Right cardiac atrium (tissue), 5 donors: ENCODE measurements around the gene RNF182. TPM values are rescaled to one million over a fixed set of nuclear protein-coding genes. Genes with fewer than 3 reads are reported as not detected.
A peak's percentile ranks its signal among the peaks of the same experiment; 100 is the strongest.
"Not testable (repeated sequence)": the region's sequence is repeated elsewhere in the genome, so short reads cannot be mapped to it uniquely, and the experiment has no call there.

Source experiments
- ATAC-seq, 2 donors: fragments of 200-7000 bp; cut with Tn5 transposase; one replicate each; pipeline versions ENCODE4 v1.8.0 to v1.9.1; 2020; ENCODE audit warnings: moderate library complexity in 2 of 2, mild to moderate bottlenecking in 1 of 2
- DNase-seq, 3 donors: peaks; one replicate each; pipeline ENCODE4 v3.0.0-alpha.2; 2020
- H3K27ac ChIP-seq: one replicate; pipeline ENCODE4 v1.5.1; 2013; ENCODE audit warnings: mild to moderate bottlenecking, low read length, control low read depth, moderate library complexity
- H3K27me3 ChIP-seq: one replicate; pipeline ENCODE4 v1.6.1; 2013; ENCODE audit not compliant: control insufficient read depth, insufficient read depth
- H3K4me1 ChIP-seq: one replicate; pipeline ENCODE4 v1.6.1; 2013; ENCODE audit warnings: low read length; ENCODE audit not compliant: control insufficient read depth, insufficient read depth
- H3K4me3 ChIP-seq: one replicate; pipeline ENCODE4 v1.5.1; 2013; ENCODE audit warnings: low read length, control low read depth
- H3K9me3 ChIP-seq: one replicate; pipeline ENCODE4 v1.6.1; 2013; ENCODE audit warnings: low read length; ENCODE audit not compliant: control insufficient read depth
- WGBS: extraction: QIAGEN DNeasy Blood & Tissue Kit; methylation state at CpG from one replicate; pipeline ENCODE4 v1.1.7; 2013; 5-methylcytosine and 5-hydroxymethylcytosine counted together
- intact Hi-C, 4 donors: fragments of 100-400 bp; cut with DNase I; formaldehyde crosslinking; loops; one replicate each; pipeline versions ENCODE4 v1.11.0 to v1.14.0; 2022 to 2023
- long read RNA-seq, 4 donors: library from polyadenylated mRNA; unstranded; transcript quantifications; one replicate each; pipeline ENCODE4 v2.0.0, GENCODE V29; 2020 to 2021
- polyA plus RNA-seq: library from polyadenylated mRNA; stranded (reverse); fragments of 200-250 nt; gene quantifications from one replicate; pipeline ENCODE4 v1.2.3, GENCODE V29; 2013
- total RNA-seq, 4 donors: library from RNA; stranded (reverse); fragmentation: NEBNext Ultra II Directional; extraction: Animal tissue kit (Norgen Biotek cat#: 25700); gene quantifications; one replicate each; pipeline ENCODE4 v1.2.1, GENCODE V29; 2021
- donor health status: healthy with polysubstance abuse.
- donor health status: DM: no; HTN: yes; CAD: no.
- donor health status: DM: no; HTN: no; CAD: no.
- donor health status: DM: no; HTN: yes; CAD: no; lungs with severe emphysema.
- donor health status: DM: yes; HTN: yes; CAD: no.

The RNF182 gene
- 1 to 10 TPM in 1 of 4 donors, under 1 TPM in 2, not detected in 1; 0.44 to 1.2 (median 0.57) TPM for total RNA-seq
- polyA plus RNA-seq, result 0.48 TPM
- long read RNA-seq, donor 1, partial matches to known transcripts, result 0 of 1 reads
- long read RNA-seq, donor 1, other reads (novel, unspliced or antisense), result 0 of 1 reads
- long read RNA-seq, donor 2, partial matches to known transcripts, result 0 of 1 reads
- long read RNA-seq, donor 2, other reads (novel, unspliced or antisense), result 1 of 1 reads
- long read RNA-seq, donor 3, partial matches to known transcripts, result 0 of 2 reads
- long read RNA-seq, donor 3, other reads (novel, unspliced or antisense), result 0 of 2 reads
- long read RNA-seq, donor 4, result 0 reads

GRCh38 chr6:13924949-13925881 is at the start of gene RNF182:
Gene RNF182 (plus strand): TSS chr6:13924952. CDS start chr6:13977120, 52,168 bp downstream.
- no peaks in the 10 kb centered on the region for H3K4me1 ChIP-seq
- no peaks in the 10 kb centered on the region for H3K27me3 ChIP-seq
- ATAC-seq, result peak in 1 of 2 donors; percentile 83
- H3K27ac ChIP-seq, result no peak within 1 kb of the TSS
- no peaks in the 10 kb centered on the region for H3K9me3 ChIP-seq
- intact Hi-C loops, result no loop called here
- WGBS, result 4% methylated on average over 56 of the region's 65 CpGs
- peak in 1 of 3 donors; percentile 11 for DNase-seq
- peak within 1 kb of the TSS; percentile 36 for H3K4me3 ChIP-seq

- intact Hi-C loops, result no loop called here
- Histone ChIP-seq H3K9me3 (no peaks in the 10 kb centered on the region), H3K27ac (no peak overlapping the region), H3K4me1 (no peaks in the 10 kb centered on the region), H3K4me3 (no peak overlapping the region), H3K27me3 (no peaks in the 10 kb centered on the region)
- no peak for DNase-seq
- ATAC-seq, result no peak
Observed at GRCh38 chr6:13877051-13877450, 47.7 kb upstream of the RNF182 start.

- intact Hi-C loops, H3K27ac ChIP-seq, H3K9me3 ChIP-seq, DNase-seq, H3K4me1 ChIP-seq, H3K4me3 ChIP-seq, ATAC-seq, H3K27me3 ChIP-seq: not testable (repeated sequence)
- WGBS, result 68% methylated on average over 12 of the region's 12 CpGs
Observed at GRCh38 chr6:13880061-13880663, 44.6 kb upstream of the RNF182 start.

- H3K9me3 ChIP-seq, result no peaks in the 10 kb centered on the region
- no peaks in the 10 kb centered on the region for H3K4me1 ChIP-seq
- ATAC-seq, result no peak
- intact Hi-C loops, result no loop called here
- 74% methylated on average over 9 of the region's 9 CpGs for WGBS
- no peak overlapping the region for H3K27ac ChIP-seq
- H3K4me3 ChIP-seq, result no peak overlapping the region
- no peak for DNase-seq
- no peaks in the 10 kb centered on the region for H3K27me3 ChIP-seq
Observed at GRCh38 chr6:13881621-13882165, 43.1 kb upstream of the RNF182 start.

GRCh38 chr6:13883966-13884365 is 40.8 kb upstream of the RNF182 start:
- Histone ChIP-seq H3K27ac (no peak overlapping the region), H3K9me3 (no peaks in the 10 kb centered on the region), H3K4me1 (no peaks in the 10 kb centered on the region), H3K4me3 (no peak overlapping the region), H3K27me3 (no peaks in the 10 kb centered on the region)
- DNase-seq (no peak), ATAC-seq (no peak)
- intact Hi-C loops, result no loop called here

- intact Hi-C loops, result no loop called here
- DNase-seq (no peak), ATAC-seq (no peak)
- Histone ChIP-seq H3K9me3 (no peaks in the 10 kb centered on the region), H3K4me3 (no peak overlapping the region), H3K4me1 (no peaks in the 10 kb centered on the region), H3K27me3 (no peaks in the 10 kb centered on the region), H3K27ac (no peak overlapping the region)
- 78% methylated on average over 5 of the region's 5 CpGs for WGBS
Observed at GRCh38 chr6:13884397-13884796, 40.4 kb upstream of the RNF182 start.

- WGBS, result 33% methylated on average over 2 of the region's 2 CpGs
- no peaks in the 10 kb centered on the region for H3K4me1 ChIP-seq
- no peak overlapping the region for H3K27ac ChIP-seq
- ATAC-seq (no peak), DNase-seq (no peak)
- no peaks in the 10 kb centered on the region for H3K9me3 ChIP-seq
- H3K27me3 ChIP-seq, result no peaks in the 10 kb centered on the region
- intact Hi-C loops, result no loop called here
- H3K4me3 ChIP-seq, result no peak overlapping the region
Observed at GRCh38 chr6:13885601-13886000, 39.2 kb upstream of the RNF182 start.

GRCh38 chr6:13886949-13887348 is 37.8 kb upstream of the RNF182 start:
- ATAC-seq (no peak), DNase-seq (no peak)
- H3K4me1 ChIP-seq, result no peaks in the 10 kb centered on the region
- intact Hi-C loops, result no loop called here
- no peaks in the 10 kb centered on the region for H3K9me3 ChIP-seq
- H3K27ac ChIP-seq, result no peak overlapping the region
- WGBS, result 96% methylated on average over 3 of the region's 3 CpGs
- H3K4me3 ChIP-seq, result no peak overlapping the region
- no peaks in the 10 kb centered on the region for H3K27me3 ChIP-seq

GRCh38 chr6:13892017-13892645 is 32.6 kb upstream of the RNF182 start:
- Histone ChIP-seq H3K27ac (no peak overlapping the region), H3K27me3 (no peaks in the 10 kb centered on the region), H3K9me3 (no peaks in the 10 kb centered on the region), H3K4me1 (no peaks in the 10 kb centered on the region), H3K4me3 (no peak overlapping the region)
- 94% methylated on average over 2 of the region's 2 CpGs for whole genome bisulfite sequencing
- no peak for DNase-seq
- no peak for ATAC-seq
- intact Hi-C loops, result no loop called here

GRCh38 chr6:13902922-13903321 is 21.8 kb upstream of the RNF182 start:
- no peaks in the 10 kb centered on the region for H3K4me1 ChIP-seq
- H3K4me3 ChIP-seq, result no peak overlapping the region
- WGBS, result 78% methylated on average over 6 of the region's 6 CpGs
- intact Hi-C loops, result no loop called here
- no peak for ATAC-seq
- peak in 1 of 3 donors; percentile 25 for DNase-seq
- no peak overlapping the region for H3K27ac ChIP-seq
- H3K9me3 ChIP-seq, result no peaks in the 10 kb centered on the region
- no peaks in the 10 kb centered on the region for H3K27me3 ChIP-seq
